HK-2 (cell line): Measurements from ENCODE around the gene MALL.
"Not testable (repeated sequence)": the region's sequence is repeated elsewhere in the genome, so short reads cannot be mapped to it uniquely, and the experiment has no call there.

Experiments
- DNase-seq: peaks from one replicate; pipeline ENCODE4 v3.0.0-alpha.2; 2018; ENCODE audit not compliant: unreplicated experiment

Gene MALL

DNA sequence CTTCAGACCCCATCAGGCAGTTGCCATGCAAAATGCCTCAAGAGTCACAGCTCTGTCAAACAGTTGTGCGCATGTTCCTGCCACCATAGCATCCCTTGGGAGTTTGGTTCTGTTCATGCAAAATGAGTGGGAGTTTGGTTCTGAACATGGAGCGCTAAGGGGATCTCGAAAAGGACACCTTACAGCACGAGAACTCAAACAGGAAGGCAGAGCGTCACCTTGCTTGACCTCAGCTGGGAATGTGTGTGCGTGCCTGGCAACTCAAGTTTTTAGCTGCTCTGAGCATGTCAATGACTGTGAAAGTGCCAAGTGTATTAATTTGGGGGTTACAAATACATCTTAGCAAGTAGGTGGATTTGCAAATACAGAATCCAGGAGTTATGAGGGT, 16.6 kb downstream of the MALL start:
- DNase-seq = no peak

DNA sequence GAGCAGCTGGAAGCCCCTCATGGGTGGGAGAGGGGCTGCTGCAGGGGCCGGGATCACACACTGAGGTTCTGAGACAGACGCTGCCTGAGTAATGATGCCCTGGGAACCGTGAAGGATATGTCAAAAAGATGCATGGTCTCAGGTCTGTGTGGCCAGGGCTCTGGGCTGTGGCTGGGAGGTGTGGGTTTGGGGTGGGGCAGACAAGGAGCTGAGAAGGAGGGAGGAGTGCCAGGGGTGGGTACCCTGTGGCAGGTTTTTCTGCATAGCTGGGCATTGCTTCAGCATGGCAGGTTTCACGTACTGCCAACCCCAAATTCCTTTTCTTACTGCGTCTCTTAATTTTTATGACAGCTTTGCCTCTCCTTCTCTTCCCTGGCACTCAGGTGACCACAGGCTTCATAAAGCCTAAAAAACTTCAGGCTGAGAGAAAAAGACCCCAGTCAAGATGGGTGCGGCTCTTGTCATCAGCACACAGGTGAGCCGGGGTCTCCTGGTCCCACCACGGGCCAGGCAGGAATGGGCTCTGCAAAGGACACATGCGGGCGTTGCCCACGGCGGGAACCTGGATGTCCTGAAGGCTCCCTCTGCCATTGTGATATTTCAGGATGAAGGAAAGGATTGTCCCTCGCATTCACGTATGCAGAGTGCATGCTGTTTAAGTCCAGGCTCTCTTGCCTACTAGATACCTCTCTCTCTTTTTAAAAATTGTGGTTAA, 18.0 kb downstream of the MALL start:
- no peak for DNase-seq

GRCh38 chr2:110095994-110096633, 19.5 kb downstream of the MALL start:
- DNase-seq = no peak

- not testable (repeated sequence) for DNase-seq
These were observed 20.6 kb downstream of the MALL start for GRCh38 chr2:110094884-110095534.

- DNase-seq = not testable (repeated sequence)
These were observed 21.7 kb downstream of the MALL start for GRCh38 chr2:110093924-110094323.

GRCh38 chr2:110090164-110090563, 25.5 kb downstream of the MALL start:
- DNase-seq = not testable (repeated sequence)

DNA sequence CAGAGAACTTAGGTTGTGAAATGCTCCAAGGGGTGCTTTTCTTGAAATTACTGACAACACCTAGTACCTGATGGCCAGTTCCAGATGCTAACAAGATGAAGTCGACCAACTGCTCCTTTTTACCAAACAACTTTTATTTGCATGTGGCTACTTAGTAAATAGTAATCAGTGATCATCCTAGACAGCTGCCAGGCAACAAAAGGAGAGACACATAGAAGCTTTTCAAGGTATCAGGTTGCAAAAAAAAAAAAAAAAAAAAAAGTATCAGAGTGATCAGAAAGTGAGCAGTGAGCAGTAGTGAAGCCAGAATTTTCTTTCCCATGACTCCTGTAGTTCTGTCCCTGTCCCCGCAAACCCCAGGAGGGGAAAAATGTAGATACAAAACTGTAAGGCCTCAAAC, 31.9 kb downstream of the MALL start:
- not testable (repeated sequence) for DNase-seq

- not testable (repeated sequence) for DNase-seq
These were observed 32.5 kb downstream of the MALL start for GRCh38 chr2:110083162-110083561.

- DNase-seq = not testable (repeated sequence)
These were observed 37.5 kb downstream of the MALL start for GRCh38 chr2:110078104-110078503.

DNA sequence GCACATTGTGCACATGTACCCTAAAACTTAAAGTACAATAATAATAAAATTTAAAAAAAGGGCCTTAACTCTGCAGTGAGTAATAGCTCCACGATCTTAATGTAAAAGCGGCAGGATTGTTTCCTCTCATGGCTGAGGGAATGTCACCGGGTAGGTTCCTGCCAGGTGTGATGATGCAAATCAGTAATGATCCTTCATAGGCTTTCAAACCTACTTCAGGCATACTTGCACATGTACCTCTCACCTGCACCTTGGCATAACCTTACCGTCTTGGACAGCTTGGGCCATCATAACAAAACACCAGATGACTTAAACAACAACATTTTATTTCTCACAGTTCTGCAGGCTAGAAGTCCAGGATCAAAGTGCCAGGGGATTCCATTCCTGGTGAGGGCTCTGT, 39.7 kb downstream of the MALL start:
- DNase-seq = not testable (repeated sequence)

DNA sequence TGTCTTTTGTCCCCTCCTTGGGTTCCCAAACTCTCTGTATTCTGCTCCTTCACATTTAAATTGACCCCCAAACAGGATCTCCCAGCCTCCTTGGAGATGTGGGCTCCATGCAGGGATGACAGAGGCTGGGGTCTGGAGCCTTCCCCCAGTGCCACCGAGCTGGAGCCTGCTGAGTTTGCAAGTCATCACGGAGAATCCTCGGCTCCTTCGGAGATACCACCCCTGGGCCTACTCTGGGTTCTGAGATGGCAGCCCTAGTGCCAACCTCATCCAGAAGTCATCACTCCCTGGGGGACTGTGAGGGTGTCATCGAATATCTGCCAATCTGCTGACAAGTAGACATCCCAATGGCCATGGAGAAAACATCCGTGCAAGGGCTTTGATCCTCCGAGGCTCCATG, 45.8 kb downstream of the MALL start:
- DNase-seq = not testable (repeated sequence)

GRCh38 chr2:110068153-110068552, 47.5 kb downstream of the MALL start:
- not testable (repeated sequence) for DNase-seq

DNA sequence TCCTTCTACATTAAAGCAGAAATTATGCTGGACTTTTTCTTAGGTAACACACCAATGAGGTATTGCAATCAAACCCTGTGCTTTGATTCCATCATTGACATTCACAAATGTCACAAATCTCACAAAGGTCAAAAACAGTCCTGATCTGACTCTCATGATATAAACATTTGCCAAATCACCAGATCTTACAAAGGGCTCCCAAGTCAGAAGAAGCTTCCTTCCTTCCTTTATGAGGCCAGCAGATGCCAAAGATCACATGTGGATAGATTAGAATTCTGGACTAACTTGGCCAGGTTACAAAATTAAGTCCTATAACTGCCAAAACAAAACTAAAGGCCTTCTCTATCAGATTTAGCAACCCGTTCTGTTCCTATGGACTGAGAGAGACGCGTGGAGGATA, 53.3 kb downstream of the MALL start:
- DNase-seq = not testable (repeated sequence)

DNA sequence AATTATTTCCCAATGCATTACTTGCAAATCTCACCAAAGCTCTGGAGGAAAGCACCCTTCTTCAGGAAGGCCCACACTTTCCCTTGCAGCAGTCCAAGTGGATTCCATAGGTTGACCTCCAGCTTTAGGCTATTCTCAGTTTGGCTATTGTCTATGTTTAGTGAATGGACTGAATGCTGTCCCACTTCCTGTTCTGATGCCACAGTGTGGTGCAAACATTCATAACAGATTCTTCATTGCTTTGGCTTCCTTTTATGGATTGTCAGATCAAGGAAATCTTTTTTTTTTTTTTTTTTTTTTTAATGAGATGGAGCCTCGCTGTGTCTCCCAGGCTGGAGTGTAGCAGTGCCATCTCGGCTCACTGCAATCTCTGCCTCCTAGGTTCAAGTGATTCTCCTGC, 55.1 kb downstream of the MALL start:
- DNase-seq = not testable (repeated sequence)

GRCh38 chr2:110059694-110060358, 55.8 kb downstream of the MALL start:
- DNase-seq = not testable (repeated sequence)

DNA sequence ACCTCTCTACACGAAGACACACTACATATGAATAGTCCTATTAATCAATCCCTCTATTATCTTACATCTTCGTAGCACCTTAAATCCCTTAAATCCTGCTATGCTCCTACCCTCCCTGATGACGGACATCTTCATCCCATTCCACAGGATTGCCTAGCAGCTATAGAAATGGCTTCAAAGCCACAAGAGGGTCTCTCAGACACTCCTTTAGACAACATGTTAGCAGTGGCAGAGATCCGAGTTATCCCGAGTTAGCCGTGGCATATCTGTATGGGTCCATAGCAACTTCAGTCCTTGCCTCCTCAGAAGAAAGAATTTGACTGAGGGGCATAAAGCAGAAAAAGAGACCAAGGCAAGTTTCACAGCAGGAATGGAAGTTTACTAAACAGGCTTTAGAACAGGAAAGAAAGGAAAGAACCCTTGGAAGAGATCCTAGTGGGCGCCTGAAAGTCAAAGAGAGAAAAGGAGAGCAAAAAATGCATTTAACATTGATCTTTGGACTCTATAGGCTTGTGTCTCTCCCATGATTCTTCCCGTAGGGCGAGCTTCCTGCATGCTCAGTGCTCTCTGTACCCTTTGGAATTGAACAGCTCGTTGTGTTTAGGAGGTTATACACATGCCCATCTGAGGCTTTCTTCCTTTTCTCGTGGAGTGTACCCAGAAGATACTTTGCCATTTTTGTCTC, 56.5 kb downstream of the MALL start:
- DNase-seq = not testable (repeated sequence)

DNA sequence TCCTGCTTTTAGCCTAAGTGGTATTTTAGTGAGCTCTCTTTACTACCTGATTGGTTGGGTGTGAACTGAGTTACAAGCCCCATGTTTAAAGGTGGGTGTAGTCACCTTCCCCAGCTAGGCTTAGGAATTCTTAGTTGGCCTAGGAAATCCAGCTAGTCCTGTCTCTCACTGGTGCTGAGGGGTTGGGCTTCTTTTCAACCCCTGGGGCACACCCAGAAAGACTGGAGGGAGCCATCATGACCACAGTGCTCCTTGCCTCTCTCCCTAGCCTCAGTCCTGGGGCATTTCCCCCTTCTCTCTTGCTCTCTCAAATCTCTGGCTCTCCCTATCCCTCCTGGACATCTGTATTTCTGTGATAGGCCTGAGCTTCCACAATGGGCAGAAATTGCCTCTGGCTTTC, 57.6 kb downstream of the MALL start:
- DNase-seq = not testable (repeated sequence)

- not testable (repeated sequence) for DNase-seq
These were observed 59.7 kb downstream of the MALL start for GRCh38 chr2:110055819-110056408.

GRCh38 chr2:110054521-110055407, 60.9 kb downstream of the MALL start:
- DNase-seq = not testable (repeated sequence)

DNA sequence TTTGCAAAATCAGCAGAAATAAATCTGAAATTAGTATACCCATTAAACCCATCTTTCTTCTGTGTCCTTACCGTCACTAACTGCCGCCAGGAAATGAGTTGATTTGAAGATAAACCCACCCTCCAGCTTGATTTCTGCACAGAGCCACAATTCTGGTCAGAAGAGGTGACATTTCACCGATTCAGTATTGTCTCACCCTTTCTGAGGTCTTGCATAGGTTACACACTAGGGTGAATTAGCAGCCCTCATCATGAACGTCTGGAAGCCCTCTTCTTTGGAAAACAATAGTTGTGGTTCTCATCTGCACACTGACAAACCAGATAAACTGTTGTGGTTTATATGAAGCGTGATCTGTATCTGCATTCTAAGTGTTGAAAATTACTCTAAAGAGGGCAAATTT, 61.9 kb downstream of the MALL start:
- DNase-seq = not testable (repeated sequence)
